Mucosa of stomach (tissue), 1 donor: ENCODE results near the gene ACTL6A.

Experiments used
- H3K27me3 ChIP-seq: one replicate; pipeline ENCODE4 v1.7.0; 2013; ENCODE audit warnings: mild to moderate bottlenecking, low read length; ENCODE audit not compliant: control insufficient read depth, insufficient read depth
- H3K36me3 ChIP-seq: one replicate; pipeline ENCODE4 v1.7.0; 2013; ENCODE audit warnings: low read length; ENCODE audit not compliant: control insufficient read depth, insufficient read depth
- H3K4me1 ChIP-seq: one replicate; pipeline ENCODE4 v1.7.0; 2013; ENCODE audit warnings: mild to moderate bottlenecking, low read length; ENCODE audit not compliant: control insufficient read depth, insufficient read depth
- H3K4me3 ChIP-seq: one replicate; pipeline ENCODE4 v1.7.0; 2013; ENCODE audit warnings: low read length
- H3K9ac ChIP-seq: one replicate; pipeline ENCODE4 v1.7.0; 2013; ENCODE audit warnings: mild to moderate bottlenecking, low read length, moderate library complexity
- H3K9me3 ChIP-seq: one replicate; pipeline ENCODE4 v1.7.0; 2013; ENCODE audit warnings: mild to moderate bottlenecking, low read length, moderate library complexity; ENCODE audit not compliant: control insufficient read depth
- donor health status: Pancreatic carcinoma.

ACTL6A gene

GRCh38 chr3:179544981-179545645, 17.6 kb upstream of the ACTL6A start:
- Histone ChIP-seq H3K9ac (no peak overlapping the region), H3K27me3 (no peaks in the 10 kb centered on the region), H3K36me3 (no peaks in the 10 kb centered on the region), H3K4me1 (no peaks in the 10 kb centered on the region), H3K9me3 (no peaks in the 10 kb centered on the region), H3K4me3 (no peak overlapping the region)

GRCh38 chr3:179546814-179547241, 15.9 kb upstream of the ACTL6A start:
- no peaks in the 10 kb centered on the region for H3K27me3 ChIP-seq
- H3K4me1 ChIP-seq: no peaks in the 10 kb centered on the region
- H3K9me3 ChIP-seq: no peaks in the 10 kb centered on the region
- no peak overlapping the region for H3K4me3 ChIP-seq
- no peaks in the 10 kb centered on the region for H3K36me3 ChIP-seq
- no peak overlapping the region for H3K9ac ChIP-seq

- Histone ChIP-seq H3K27me3 (no peaks in the 10 kb centered on the region), H3K4me3 (no peak overlapping the region), H3K9ac (no peak overlapping the region), H3K9me3 (no peaks in the 10 kb centered on the region), H3K36me3 (no peaks in the 10 kb centered on the region), H3K4me1 (no peaks in the 10 kb centered on the region)
Measured at GRCh38 chr3:179551349-179552105, 11.2 kb upstream of the ACTL6A start.

- H3K9me3 ChIP-seq: no peaks in the 10 kb centered on the region
- no peak overlapping the region for H3K9ac ChIP-seq
- no peaks in the 10 kb centered on the region for H3K36me3 ChIP-seq
- H3K27me3 ChIP-seq: no peaks in the 10 kb centered on the region
- no peak overlapping the region for H3K4me3 ChIP-seq
- H3K4me1 ChIP-seq: no peaks in the 10 kb centered on the region
Measured at GRCh38 chr3:179558742-179559364, 3.9 kb upstream of the ACTL6A start.

GRCh38 chr3:179560791-179561190, 1.9 kb upstream of the ACTL6A start:
- no peaks in the 10 kb centered on the region for H3K9me3 ChIP-seq
- H3K4me1 ChIP-seq: no peaks in the 10 kb centered on the region
- H3K4me3 ChIP-seq: no peak overlapping the region
- no peaks in the 10 kb centered on the region for H3K27me3 ChIP-seq
- no peaks in the 10 kb centered on the region for H3K36me3 ChIP-seq
- no peak overlapping the region for H3K9ac ChIP-seq

- no peaks in the 10 kb centered on the region for H3K27me3 ChIP-seq
- no peaks in the 10 kb centered on the region for H3K36me3 ChIP-seq
- no peaks in the 10 kb centered on the region for H3K9me3 ChIP-seq
- no peaks in the 10 kb centered on the region for H3K4me1 ChIP-seq
- H3K9ac ChIP-seq: peak overlapping the region; percentile 76
- peak overlapping the region; percentile 27 for H3K4me3 ChIP-seq
Measured at GRCh38 chr3:179563271-179563783, 601 bp downstream of the ACTL6A start.

- Histone ChIP-seq H3K27me3 (no peaks in the 10 kb centered on the region), H3K9me3 (no peaks in the 10 kb centered on the region), H3K9ac (no peak overlapping the region), H3K4me3 (no peak overlapping the region), H3K36me3 (no peaks in the 10 kb centered on the region), H3K4me1 (no peaks in the 10 kb centered on the region)
Measured at GRCh38 chr3:179565496-179565895, 2.8 kb downstream of the ACTL6A start.

- no peaks in the 10 kb centered on the region for H3K9me3 ChIP-seq
- H3K36me3 ChIP-seq: peaks cover 4% of the 10 kb centered on the region
- H3K27me3 ChIP-seq: no peaks in the 10 kb centered on the region
- no peak overlapping the region for H3K4me3 ChIP-seq
- H3K4me1 ChIP-seq: no peaks in the 10 kb centered on the region
- no peak overlapping the region for H3K9ac ChIP-seq
Measured at GRCh38 chr3:179580992-179581391, 18.3 kb downstream of the ACTL6A start.

- Histone ChIP-seq H3K9me3 (no peaks in the 10 kb centered on the region), H3K9ac (no peak overlapping the region), H3K36me3 (no peaks in the 10 kb centered on the region), H3K4me1 (no peaks in the 10 kb centered on the region), H3K27me3 (no peaks in the 10 kb centered on the region), H3K4me3 (no peak overlapping the region)
Measured at GRCh38 chr3:179589143-179589542, 26.4 kb downstream of the ACTL6A start.

- Histone ChIP-seq H3K9ac (no peak overlapping the region), H3K36me3 (no peaks in the 10 kb centered on the region), H3K27me3 (no peaks in the 10 kb centered on the region), H3K4me1 (no peaks in the 10 kb centered on the region), H3K4me3 (no peak overlapping the region), H3K9me3 (no peaks in the 10 kb centered on the region)
Measured at GRCh38 chr3:179590669-179591068, 27.9 kb downstream of the ACTL6A start.

GRCh38 chr3:179591313-179591712, 28.6 kb downstream of the ACTL6A start:
- Histone ChIP-seq H3K4me1 (no peaks in the 10 kb centered on the region), H3K27me3 (no peaks in the 10 kb centered on the region), H3K4me3 (no peak overlapping the region), H3K9ac (no peak overlapping the region), H3K9me3 (no peaks in the 10 kb centered on the region), H3K36me3 (no peaks in the 10 kb centered on the region)

GRCh38 chr3:179599531-179599930, 36.8 kb downstream of the ACTL6A start:
- no peaks in the 10 kb centered on the region for H3K9me3 ChIP-seq
- H3K4me1 ChIP-seq: peaks cover 4% of the 10 kb centered on the region
- H3K27me3 ChIP-seq: no peaks in the 10 kb centered on the region
- no peak overlapping the region for H3K4me3 ChIP-seq
- H3K36me3 ChIP-seq: no peaks in the 10 kb centered on the region
- H3K9ac ChIP-seq: no peak overlapping the region
